ENCODE data around the gene PEAR1.

DNA sequence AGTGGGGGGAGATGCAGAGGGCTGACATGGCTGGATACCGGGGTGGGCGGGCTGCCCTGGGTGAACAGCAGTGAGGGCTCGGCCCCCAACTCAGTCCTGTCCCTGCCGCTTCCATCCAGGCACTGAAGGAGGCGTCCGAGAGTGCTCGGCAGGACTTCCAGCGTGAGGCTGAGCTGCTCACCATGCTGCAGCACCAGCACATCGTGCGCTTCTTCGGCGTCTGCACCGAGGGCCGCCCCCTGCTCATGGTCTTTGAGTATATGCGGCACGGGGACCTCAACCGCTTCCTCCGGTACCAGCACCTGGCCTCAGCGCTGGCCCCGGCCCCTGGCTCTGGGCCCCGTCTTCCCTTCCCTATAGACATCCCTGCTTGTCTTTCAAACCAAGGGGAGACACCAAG lies 17.2 kb upstream of the PEAR1 start:
- no peak for TF ChIP-seq POLR2AphosphoS5 (IDR thresholded peaks at IDR 0.05; ENCODE audit: borderline replicate concordance, low read depth, low read length)
- TF ChIP-seq EZH2 (IDR thresholded peaks at IDR 0.05), result no peak
- no peak for TF ChIP-seq FOXP2 (optimal IDR thresholded peaks at IDR 0.05; ENCODE audit: control extremely low read depth, extremely low read length, insufficient read depth)
